ENCODE measurements around the gene ABLIM2. TPM values are rescaled to one million over a fixed set of nuclear protein-coding genes. Genes with fewer than 3 reads are reported as not detected.

ABLIM2 gene
- total RNA-seq, 3 donors from 2014 or later (not counting 1 experiment from before 2014, with no cell fraction given): 0.71 to 2.8 (median 1.3) TPM

GRCh38 chr4:7928711-7929110, 229.9 kb downstream of the ABLIM2 start:
- Histone ChIP-seq H3K4me3 (ENCODE audit: low read length) (no peak overlapping the region), H3K27ac (ENCODE audit: low read length) (no peak overlapping the region), H3K9me3 (ENCODE audit: control insufficient read depth, insufficient read depth, low read length) (peaks cover 4% of the 10 kb centered on the region), H3K4me1 (ENCODE audit: control insufficient read depth, insufficient read depth, low read length) (no peaks in the 10 kb centered on the region), H3K27me3 (ENCODE audit: control insufficient read depth, insufficient read depth, low read length) (no peaks in the 10 kb centered on the region), H3K36me3 (ENCODE audit: control insufficient read depth, insufficient read depth, low read length) (no peaks in the 10 kb centered on the region)
- Mint-ChIP-seq H3K4me3 (no peak overlapping the region), H3K27me3 (ENCODE audit: low read depth in 2 of 2) (peaks cover 3 to 8% of the 10 kb centered on the region in 2 donors), H3K9me3 (peaks cover 2 to 3% of the 10 kb centered on the region in 2 donors), H3K4me1 (peaks cover 5 to 12% of the 10 kb centered on the region in 2 donors), H3K27ac (no peak overlapping the region), H3K36me3 (no peaks in the 10 kb centered on the region)
- TF ChIP-seq CTCF (IDR thresholded peaks at IDR 0.05): no peak
- no peak for DNase-seq
- intact Hi-C loops (cut with micrococcal nuclease): no loop called here
- 95% methylated on average over 7 of the region's 7 CpGs for WGBS (ENCODE audit: insufficient coverage)
- no peak for ATAC-seq

DNA sequence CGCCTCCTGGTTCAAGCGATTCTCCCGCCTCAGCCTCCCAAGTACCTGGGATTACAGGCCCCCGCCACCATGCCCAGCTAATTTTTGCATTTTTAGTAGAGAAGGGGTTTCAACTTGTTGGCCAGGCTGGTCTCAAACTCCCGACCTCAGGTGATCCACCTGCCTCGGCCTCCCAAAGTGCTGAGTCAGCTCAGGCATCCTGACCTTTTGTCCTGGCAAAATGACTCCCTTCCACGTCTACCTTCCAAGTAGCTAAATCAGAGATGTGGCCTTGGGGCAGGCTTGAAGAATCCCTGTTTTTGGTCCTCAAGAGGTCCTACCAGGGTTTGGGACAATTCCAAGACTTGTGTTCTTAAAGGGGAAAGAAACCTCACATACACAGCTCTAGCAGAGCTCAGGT, 231.8 kb downstream of the ABLIM2 start:
- Histone ChIP-seq H3K36me3 (ENCODE audit: control insufficient read depth, insufficient read depth, low read length) (no peaks in the 10 kb centered on the region), H3K27me3 (ENCODE audit: control insufficient read depth, insufficient read depth, low read length) (no peaks in the 10 kb centered on the region), H3K27ac (ENCODE audit: low read length) (no peak overlapping the region), H3K4me3 (ENCODE audit: low read length) (no peak overlapping the region), H3K9me3 (ENCODE audit: control insufficient read depth, insufficient read depth, low read length) (peaks cover 4% of the 10 kb centered on the region), H3K4me1 (ENCODE audit: control insufficient read depth, insufficient read depth, low read length) (no peaks in the 10 kb centered on the region)
- Mint-ChIP-seq H3K4me1 (peaks cover 5 to 15% of the 10 kb centered on the region in 2 donors), H3K4me3 (no peak overlapping the region), H3K9me3 (peaks cover 2 to 3% of the 10 kb centered on the region in 2 donors), H3K27ac (no peak overlapping the region), H3K36me3 (no peaks in the 10 kb centered on the region), H3K27me3 (ENCODE audit: low read depth in 2 of 2) (peaks cover 3 to 8% of the 10 kb centered on the region in 2 donors)
- WGBS (ENCODE audit: insufficient coverage): 90% methylated on average over 7 of the region's 7 CpGs
- no peak for TF ChIP-seq CTCF (IDR thresholded peaks at IDR 0.05)
- DNase-seq (no peak), ATAC-seq (no peak)
- intact Hi-C loops (cut with micrococcal nuclease): no loop called here

DNA sequence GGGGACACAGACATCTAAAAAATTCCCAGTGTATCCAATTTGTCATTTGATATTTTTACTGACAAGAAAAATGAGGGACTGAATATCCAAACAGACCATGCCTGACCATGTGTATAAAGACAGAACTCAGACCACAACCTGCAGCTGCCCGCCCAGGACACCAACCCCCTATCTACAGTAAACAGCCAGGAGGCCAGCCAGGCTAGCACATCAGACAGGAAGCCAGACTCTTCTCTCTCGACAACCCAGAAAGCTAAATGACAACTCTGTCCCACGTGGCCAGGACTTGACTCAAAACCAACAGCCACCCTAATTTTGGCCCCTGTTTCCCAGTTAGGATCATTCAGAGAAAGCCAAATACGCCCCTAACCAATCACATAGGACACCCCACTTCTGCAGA, 234.0 kb downstream of the ABLIM2 start:
- Histone ChIP-seq H3K4me1 (ENCODE audit: control insufficient read depth, insufficient read depth, low read length) (no peaks in the 10 kb centered on the region), H3K9me3 (ENCODE audit: control insufficient read depth, insufficient read depth, low read length) (peaks cover 4% of the 10 kb centered on the region), H3K4me3 (ENCODE audit: low read length) (no peak overlapping the region), H3K36me3 (ENCODE audit: control insufficient read depth, insufficient read depth, low read length) (no peaks in the 10 kb centered on the region), H3K27me3 (ENCODE audit: control insufficient read depth, insufficient read depth, low read length) (no peaks in the 10 kb centered on the region), H3K27ac (ENCODE audit: low read length) (no peak overlapping the region)
- ATAC-seq (no peak), DNase-seq (no peak)
- intact Hi-C loops (cut with micrococcal nuclease): no loop called here
- Mint-ChIP-seq H3K36me3 (no peaks in the 10 kb centered on the region), H3K27me3 (ENCODE audit: low read depth in 2 of 2) (peaks cover 2 to 3% of the 10 kb centered on the region in 2 donors), H3K4me1 (peaks cover 5 to 15% of the 10 kb centered on the region in 2 donors), H3K4me3 (no peak overlapping the region), H3K9me3 (peaks cover 2 to 3% of the 10 kb centered on the region in 2 donors), H3K27ac (no peak overlapping the region)
- TF ChIP-seq CTCF (IDR thresholded peaks at IDR 0.05): no peak
- WGBS (ENCODE audit: insufficient coverage): 78% methylated on average over 4 of the region's 4 CpGs

DNA sequence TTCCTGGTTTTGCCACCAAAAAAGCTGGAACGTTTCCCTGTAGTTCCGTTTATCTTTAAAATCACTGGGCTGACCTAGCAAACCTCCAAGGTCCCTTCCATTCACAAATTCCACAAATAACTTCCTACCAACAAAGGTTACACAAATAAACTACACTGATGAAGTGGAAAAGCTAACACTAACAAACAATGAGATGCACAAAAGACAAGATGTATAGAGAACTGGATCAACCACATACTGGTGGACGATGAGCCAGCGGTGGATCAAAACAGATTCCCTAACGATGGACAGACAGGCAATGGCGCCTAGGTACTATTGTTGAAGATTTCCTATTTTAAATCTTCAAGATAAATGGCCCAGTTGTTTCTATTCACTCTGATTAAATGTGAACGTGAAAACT, 234.4 kb downstream of the ABLIM2 start:
- no peaks in the 10 kb centered on the region for H3K36me3 Mint-ChIP-seq
- ATAC-seq: no peak
- H3K9me3 ChIP-seq (ENCODE audit: control insufficient read depth, insufficient read depth, low read length): peaks cover 4% of the 10 kb centered on the region
- peaks cover 0 to 3% of the 10 kb centered on the region in 2 donors for H3K27me3 Mint-ChIP-seq (ENCODE audit: low read depth in 2 of 2)
- intact Hi-C loops (cut with micrococcal nuclease): no loop called here
- no peak for TF ChIP-seq CTCF (IDR thresholded peaks at IDR 0.05)
- H3K27me3 ChIP-seq (ENCODE audit: control insufficient read depth, insufficient read depth, low read length): no peaks in the 10 kb centered on the region
- no peak overlapping the region for H3K27ac Mint-ChIP-seq
- H3K9me3 Mint-ChIP-seq: peaks cover 2 to 3% of the 10 kb centered on the region in 2 donors
- H3K4me1 ChIP-seq (ENCODE audit: control insufficient read depth, insufficient read depth, low read length): no peaks in the 10 kb centered on the region
- no peak for DNase-seq
- peaks cover 5 to 15% of the 10 kb centered on the region in 2 donors for H3K4me1 Mint-ChIP-seq
- H3K4me3 ChIP-seq (ENCODE audit: low read length): no peak overlapping the region
- no peak overlapping the region for H3K4me3 Mint-ChIP-seq
- WGBS (ENCODE audit: insufficient coverage): 80% methylated on average over 7 of the region's 7 CpGs
- H3K27ac ChIP-seq (ENCODE audit: low read length): no peak overlapping the region
- H3K36me3 ChIP-seq (ENCODE audit: control insufficient read depth, insufficient read depth, low read length): no peaks in the 10 kb centered on the region
